GM03348 (cell line): ENCODE results near the gene PRDM13.
"Not testable (repeated sequence)": the region's sequence is repeated elsewhere in the genome, so short reads cannot be mapped to it uniquely, and the experiment has no call there.

Source experiments
- DNase-seq: peaks from one replicate; pipeline ENCODE4 v3.0.0; 2012; ENCODE audit warnings: low spot score

The PRDM13 gene

GRCh38 chr6:99606656-99607415, at the start of gene PRDM13:
Gene PRDM13 (plus strand): TSS chr6:99606833. CDS start chr6:99607035, 202 bp downstream.
- no peak for DNase-seq

- no peak for DNase-seq
Observed at GRCh38 chr6:99559057-99559456, 47.6 kb upstream of the PRDM13 start.

GRCh38 chr6:99560668-99561067, 46.0 kb upstream of the PRDM13 start:
- no peak for DNase-seq

GRCh38 chr6:99563056-99563723, 43.4 kb upstream of the PRDM13 start:
- DNase-seq: no peak

- DNase-seq: peak; percentile 96
Observed at GRCh38 chr6:99568103-99568933, 38.3 kb upstream of the PRDM13 start, which contains the start of gene CCNC. Gene CCNC (minus strand): TSS chr6:99568660. CDS start chr6:99568527, 133 bp downstream.

GRCh38 chr6:99573980-99574617, 32.5 kb upstream of the PRDM13 start:
- no peak for DNase-seq

- DNase-seq: no peak
Observed at GRCh38 chr6:99575544-99576227, 30.9 kb upstream of the PRDM13 start.

GRCh38 chr6:99579781-99580180, 26.9 kb upstream of the PRDM13 start:
- no peak for DNase-seq

- no peak for DNase-seq
Observed at GRCh38 chr6:99587792-99588191, 18.8 kb upstream of the PRDM13 start.

- DNase-seq: peak; percentile 77
Observed at GRCh38 chr6:99588618-99589289, 17.9 kb upstream of the PRDM13 start.

- DNase-seq: peak; percentile 44
Observed at GRCh38 chr6:99589290-99589672, 17.4 kb upstream of the PRDM13 start.

GRCh38 chr6:99589907-99590493, 16.6 kb upstream of the PRDM13 start:
- DNase-seq: no peak

- no peak for DNase-seq
Observed at GRCh38 chr6:99590728-99591672, 15.6 kb upstream of the PRDM13 start.

GRCh38 chr6:99591673-99592364, 14.8 kb upstream of the PRDM13 start:
- no peak for DNase-seq

GRCh38 chr6:99592900-99593299, 13.7 kb upstream of the PRDM13 start:
- DNase-seq: peak; percentile 59

- not testable (repeated sequence) for DNase-seq
Observed at GRCh38 chr6:99594696-99595095, 11.9 kb upstream of the PRDM13 start.

- DNase-seq: no peak
Observed at GRCh38 chr6:99602520-99603420, 3.9 kb upstream of the PRDM13 start.
